H9 (cell line): ENCODE measurements around the gene ZNF608. TPM values are rescaled to one million over a fixed set of nuclear protein-coding genes. Genes with fewer than 3 reads are reported as not detected.

Experiments used
- DNase-seq: peaks from one replicate; pipeline ENCODE4 v3.0.0-alpha.2; 2017
- H2AFZ ChIP-seq: one replicate; pipeline ENCODE4 v1.6.1; 2013; ENCODE audit warnings: mild to moderate bottlenecking, low read length, control low read depth, moderate library complexity
- H2AK5ac ChIP-seq: 2 replicates; pipeline ENCODE4 v1.6.1; 2013; ENCODE audit warnings: low read length, control low read depth, mixed read lengths; ENCODE audit not compliant: insufficient read length
- H2BK120ac ChIP-seq: one replicate; pipeline ENCODE4 v1.6.1; 2013; ENCODE audit warnings: low read depth, mild to moderate bottlenecking, low read length, control low read depth, inconsistent platforms; ENCODE audit not compliant: poor library complexity, severe bottlenecking
- H2BK12ac ChIP-seq: 2 replicates; pipeline ENCODE4 v1.6.1; 2013; ENCODE audit warnings: low read length, control low read depth, mixed read lengths, low read depth; ENCODE audit not compliant: insufficient read length
- H2BK15ac ChIP-seq: 2 replicates; pipeline ENCODE4 v1.6.1; 2013; ENCODE audit warnings: low read depth, low read length, control low read depth
- H2BK20ac ChIP-seq: one replicate; pipeline ENCODE4 v1.6.1; 2013; ENCODE audit warnings: low read depth, mild to moderate bottlenecking, low read length, control low read depth, inconsistent platforms; ENCODE audit not compliant: poor library complexity, severe bottlenecking
- H2BK5ac ChIP-seq: 2 replicates; pipeline ENCODE4 v1.6.1; 2013; ENCODE audit warnings: low read length, control low read depth, mixed read lengths; ENCODE audit not compliant: insufficient read length
- H3K14ac ChIP-seq: 2 replicates; pipeline ENCODE4 v1.6.1; 2013; ENCODE audit warnings: low read length, control low read depth; ENCODE audit not compliant: insufficient read depth
- H3K18ac ChIP-seq: 2 replicates; pipeline ENCODE4 v1.6.1; 2013; ENCODE audit warnings: low read depth, mild to moderate bottlenecking, mixed read lengths, low read length, control low read depth; ENCODE audit not compliant: insufficient read length
- H3K23ac ChIP-seq: 2 replicates; pipeline ENCODE4 v1.6.1; 2013; ENCODE audit warnings: low read length, control low read depth, mixed read lengths, low read depth; ENCODE audit not compliant: insufficient read length
- H3K23me2 ChIP-seq: 2 replicates; pipeline ENCODE4 v1.6.1; 2013; ENCODE audit warnings: low read depth, mild to moderate bottlenecking, mixed read lengths, low read length, control low read depth; ENCODE audit not compliant: insufficient read length, poor library complexity, severe bottlenecking
- H3K27ac ChIP-seq: 2 replicates; pipeline ENCODE4 v1.5.1; 2013; ENCODE audit warnings: low read length, control low read depth, mixed read lengths, low read depth; ENCODE audit not compliant: insufficient read length
- H3K27me3 ChIP-seq: 2 replicates; pipeline ENCODE4 v1.6.1; 2013; ENCODE audit warnings: low read length, control low read depth, inconsistent platforms; ENCODE audit not compliant: insufficient read depth
- H3K4ac ChIP-seq: 2 replicates; pipeline ENCODE4 v1.6.1; 2013; ENCODE audit warnings: low read depth, mild to moderate bottlenecking, control low read depth, inconsistent platforms, low read length, moderate library complexity
- H3K4me1 ChIP-seq: 2 replicates; pipeline ENCODE4 v1.6.1; 2013; ENCODE audit warnings: low read length, control low read depth, inconsistent platforms; ENCODE audit not compliant: insufficient read depth
- H3K4me2 ChIP-seq: 2 replicates; pipeline ENCODE4 v1.6.1; 2013; ENCODE audit warnings: low read length, control low read depth, mixed read lengths; ENCODE audit not compliant: insufficient read length, insufficient read depth
- H3K56ac ChIP-seq: 2 replicates; pipeline ENCODE4 v1.6.1; 2013; ENCODE audit warnings: low read depth, mild to moderate bottlenecking, mixed read lengths, low read length, control low read depth; ENCODE audit not compliant: insufficient read length
- H3K79me1 ChIP-seq: 2 replicates; pipeline ENCODE4 v1.6.1; 2013; ENCODE audit warnings: low read depth, mild to moderate bottlenecking, moderate library complexity, low read length, control low read depth, inconsistent platforms; ENCODE audit not compliant: insufficient read depth, poor library complexity, severe bottlenecking
- H3K79me2 ChIP-seq: 2 replicates; pipeline ENCODE4 v1.6.1; 2013; ENCODE audit warnings: low read length, control low read depth, inconsistent platforms; ENCODE audit not compliant: insufficient read depth
- H3K9ac ChIP-seq: 2 replicates; pipeline ENCODE4 v1.6.1; 2013; ENCODE audit warnings: low read length, control low read depth, mixed read lengths; ENCODE audit not compliant: insufficient read length; ENCODE audit errors: extremely low read depth
- H3K9me3 ChIP-seq: one replicate; pipeline ENCODE4 v1.6.1; 2013; ENCODE audit warnings: low read depth, low read length, inconsistent platforms; ENCODE audit not compliant: control insufficient read depth
- H3T11ph ChIP-seq: one replicate; pipeline ENCODE4 v1.6.1; 2013; ENCODE audit warnings: mild to moderate bottlenecking, low read length, control low read depth, inconsistent platforms
- H4K20me1 ChIP-seq: one replicate; pipeline ENCODE4 v1.6.1; 2013; ENCODE audit not compliant: control insufficient read depth, insufficient read length, insufficient read depth
- H4K5ac ChIP-seq: 2 replicates; pipeline ENCODE4 v1.6.1; 2013; ENCODE audit warnings: low read depth, mild to moderate bottlenecking, mixed read lengths, low read length, control low read depth; ENCODE audit not compliant: insufficient read length
- H4K8ac ChIP-seq: replicated peaks from 2 replicates; pipeline ENCODE4 v1.6.1; 2013; ENCODE audit warnings: low read length, control low read depth, mixed read lengths, low read depth; ENCODE audit not compliant: insufficient read length
- H4K91ac ChIP-seq: 2 replicates; pipeline ENCODE4 v1.6.1; 2013; ENCODE audit warnings: low read depth, mild to moderate bottlenecking, moderate library complexity, mixed read lengths, low read length, control low read depth; ENCODE audit not compliant: insufficient read length
- H3K27ac Mint-ChIP-seq, 3 experiments: 2 replicates in 2 of 3; 3 replicates in 1 of 3; pipeline ENCODE4 v1.8.0; 2020 to 2021; ENCODE audit warnings: mixed read lengths in 3 of 3, mild to moderate bottlenecking in 1 of 3, moderate library complexity in 1 of 3
- H3K27me3 Mint-ChIP-seq: 2 replicates; pipeline ENCODE4 v1.8.0; 2021; ENCODE audit warnings: low read depth, mild to moderate bottlenecking, moderate library complexity, mixed read lengths
- H3K36me3 Mint-ChIP-seq, 3 experiments: 2 replicates in 2 of 3; 3 replicates in 1 of 3; pipeline ENCODE4 v1.8.0; 2020 to 2021; ENCODE audit warnings: low read depth in 3 of 3, mixed read lengths in 3 of 3; ENCODE audit not compliant: insufficient read depth in 1 of 3
- H3K4me1 Mint-ChIP-seq, 2 experiments: 2 replicates each; pipeline ENCODE4 v1.8.0; 2020; ENCODE audit warnings: mixed read lengths in 2 of 2
- H3K4me3 Mint-ChIP-seq, 2 experiments: 2 replicates in 1 of 2; 3 replicates in 1 of 2; pipeline ENCODE4 v1.8.0; 2020 to 2021; ENCODE audit warnings: mild to moderate bottlenecking in 2 of 2, mixed read lengths in 2 of 2, moderate library complexity in 1 of 2
- H3K9me3 Mint-ChIP-seq, 2 experiments: 2 replicates in 1 of 2; 3 replicates in 1 of 2; pipeline ENCODE4 v1.8.0; 2020; ENCODE audit warnings: mild to moderate bottlenecking in 2 of 2, mixed read lengths in 2 of 2, moderate library complexity in 1 of 2
- CTCF ChIP-seq: fragments of 200-600 bp; sonication (generic); conservative IDR thresholded peaks from 3 replicates; pipeline ENCODE4 v1.8.0; 2021; ENCODE audit warnings: antibody characterized with exemption, mild to moderate bottlenecking
- WGBS: extraction: QIAGEN DNeasy Blood & Tissue Kit; methylation state at CpG from one replicate; pipeline ENCODE4 v1.1.7; 2013; ENCODE audit warnings: missing lambda C conversion rate, low lambda C conversion rate, mixed read lengths; ENCODE audit not compliant: insufficient read length; ENCODE audit errors: extremely low coverage; 5-methylcytosine and 5-hydroxymethylcytosine counted together
- total RNA-seq: library from RNA; stranded (reverse); gene quantifications from 2 replicates; pipeline ENCODE4 v1.2.1, GENCODE V29; 2021

The ZNF608 gene
- total RNA-seq, 1 experiment from 2014 or later, result 67.0 TPM

DNA sequence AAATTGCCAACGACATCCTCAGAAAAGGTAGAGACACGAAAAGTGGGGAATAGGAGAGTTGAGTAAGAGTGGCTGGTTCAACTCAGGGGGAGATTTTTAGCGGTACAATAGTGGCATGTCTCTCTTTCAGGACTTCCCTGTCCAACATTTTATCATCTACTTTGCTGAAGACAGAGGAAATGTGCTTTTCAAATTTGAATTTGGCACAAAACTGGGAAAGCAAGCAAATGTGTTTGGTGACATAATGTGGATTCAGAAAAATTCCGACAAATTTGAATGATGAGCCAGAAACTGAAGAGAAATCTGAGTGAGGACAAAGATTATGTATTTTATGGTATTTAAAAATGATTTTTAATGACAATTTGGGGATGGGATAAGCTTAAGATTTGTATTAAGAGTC is 33.6 kb upstream of the ZNF608 start:
- Histone ChIP-seq H4K5ac (no peak overlapping the region), H2AK5ac (no peak overlapping the region), H3K79me1 (no peaks in the 10 kb centered on the region), H3K79me2 (no peaks in the 10 kb centered on the region), H3K4me1 (no peaks in the 10 kb centered on the region), H4K8ac (no peak overlapping the region), H3K14ac (no peak overlapping the region), H3K56ac (no peak overlapping the region), H3K23me2 (no peaks in the 10 kb centered on the region), H2AFZ (no peak overlapping the region), H4K91ac (no peak overlapping the region), H3K27ac (no peak overlapping the region), H2BK20ac (no peak overlapping the region), H3K9me3 (no peaks in the 10 kb centered on the region), H3K9ac (no peak overlapping the region), H2BK12ac (no peak overlapping the region), H3K4ac (no peak overlapping the region), H3K27me3 (no peaks in the 10 kb centered on the region), H4K20me1 (no peaks in the 10 kb centered on the region), H3K23ac (no peak overlapping the region), H2BK120ac (no peak overlapping the region), H3K4me2 (no peak overlapping the region), H3T11ph (no peak overlapping the region), H2BK5ac (no peak overlapping the region), H3K18ac (no peak overlapping the region), H2BK15ac (no peak overlapping the region)
- WGBS, result no CpG with 5 or more reads among the region's 4 CpGs
- Mint-ChIP-seq H3K27me3 (no peaks in the 10 kb centered on the region), H3K4me1 (no peaks in the 10 kb centered on the region), H3K36me3 (peaks cover 0 to 11% (median 3%) of the 10 kb centered on the region in 3 experiments; a peak in 4 of 7 replicates), H3K27ac (no peak overlapping the region), H3K9me3 (peaks cover 0 to 4% of the 10 kb centered on the region in 2 experiments; a peak in 2 of 5 replicates), H3K4me3 (no peak overlapping the region)
- TF ChIP-seq CTCF, result no peak
- DNase-seq, result no peak
